Endothelial cell of umbilical vein (primary cell): ENCODE measurements around the gene PXK. TPM values are rescaled to one million over a fixed set of nuclear protein-coding genes. Genes with fewer than 3 reads are reported as not detected.

Experiments
- BruUV-seq: library from RNA; stranded (reverse); fragments of 400-500 nt; replicated peaks from 2 replicates; lab custom pipeline; 2021; lab: Mats Ljungman, UMichigan
- CTCF ChIA-PET: fragments of 300-600, 350-600 bp; sonication (Branson Sonifier 250); formaldehyde crosslinking; loops from one replicate; lab custom pipeline; 2021; ENCODE audit warnings: antibody characterized with exemption, inconsistent platforms; lab: Charles Lee
- POLR2A ChIA-PET: fragments of 300-600, 350-600 bp; sonication (Branson Sonifier 250); formaldehyde crosslinking; loops from one replicate; lab custom pipeline; 2021; ENCODE audit warnings: antibody characterized with exemption, inconsistent platforms; lab: Charles Lee
- DNase-seq: peaks from one replicate; pipeline ENCODE4 v3.0.0-alpha.2; 2011; ENCODE audit warnings: low read depth, low spot score
- FAIRE-seq: peaks from 2 replicates; lab custom pipeline; 2011; peaks lifted over from hg19 to GRCh38; lab: Jason Lieb, UNC
- H2AFZ ChIP-seq: 2 replicates; pipeline ENCODE4 v1.6.0; 2012; ENCODE audit warnings: low read depth, low read length, control low read depth, inconsistent platforms
- H3K27ac ChIP-seq: 2 replicates; pipeline ENCODE4 v1.5.1; 2011; ENCODE audit warnings: low read depth, mild to moderate bottlenecking, control low read depth, low read length, moderate library complexity; ENCODE audit not compliant: insufficient read depth
- H3K27me3 ChIP-seq, 2 experiments: 2 replicates each; pipeline versions ENCODE4 v1.6.0 to v1.6.1; 2011; ENCODE audit warnings: low read length in 2 of 2, mixed read lengths in 1 of 2; ENCODE audit not compliant: control insufficient read depth in 2 of 2, insufficient read depth in 2 of 2
- H3K36me3 ChIP-seq, 2 experiments: 2 replicates in 1 of 2; 3 replicates in 1 of 2; pipeline ENCODE4 v1.5.1; 2011; ENCODE audit warnings: low read length in 2 of 2, mild to moderate bottlenecking in 1 of 2, moderate library complexity in 1 of 2; ENCODE audit not compliant: control insufficient read depth in 2 of 2, insufficient read depth in 2 of 2; ENCODE audit errors: extremely low read depth in 1 of 2
- H3K4me1 ChIP-seq: 3 replicates; pipeline ENCODE4 v1.5.1; 2011; ENCODE audit warnings: mild to moderate bottlenecking, low read length; ENCODE audit not compliant: control insufficient read depth, insufficient read depth; ENCODE audit errors: extremely low read depth
- H3K4me2 ChIP-seq: 2 replicates; pipeline ENCODE4 v1.6.1; 2011; ENCODE audit warnings: low read length, control low read depth, mixed read lengths; ENCODE audit not compliant: insufficient read depth
- H3K4me3 ChIP-seq, 3 experiments: fragments of 200-600 bp in 1 of 3; sonication (generic), shearing (Covaris generic) in 1 of 3; replicated peaks in 1 of 3; 2 replicates each; pipeline ENCODE4 v1.5.1; 2011 to 2016; ENCODE audit warnings: control low read depth in 3 of 3, low read length in 3 of 3, mild to moderate bottlenecking in 2 of 3, inconsistent platforms in 1 of 3, low read depth in 1 of 3, moderate library complexity in 1 of 3; ENCODE audit not compliant: insufficient read depth in 1 of 3
- H3K79me2 ChIP-seq: 2 replicates; pipeline ENCODE4 v1.6.0; 2012; ENCODE audit warnings: low read length, inconsistent platforms; ENCODE audit not compliant: control insufficient read depth, insufficient read depth
- H3K9ac ChIP-seq: replicated peaks from 2 replicates; pipeline ENCODE3; 2011; ENCODE audit warnings: low read length, control low read depth; ENCODE audit not compliant: insufficient read depth; ENCODE audit errors: extremely low read depth
- H3K9me1 ChIP-seq: replicated peaks from 3 replicates; pipeline ENCODE4 v1.6.0; 2011; ENCODE audit warnings: mild to moderate bottlenecking, low read length; ENCODE audit not compliant: control insufficient read depth, insufficient read depth; ENCODE audit errors: extremely low read depth
- H3K9me3 ChIP-seq: replicated peaks from 2 replicates; pipeline ENCODE4 v1.5.1; 2012; ENCODE audit warnings: low read length, inconsistent platforms; ENCODE audit not compliant: control insufficient read depth, insufficient read depth
- H4K20me1 ChIP-seq: replicated peaks from 2 replicates; pipeline ENCODE3; 2011; ENCODE audit warnings: mild to moderate bottlenecking, low read length; ENCODE audit not compliant: control insufficient read depth, insufficient read depth; ENCODE audit errors: extremely low read depth
- CTCF ChIP-seq, 2 donors: IDR thresholded peaks; 1 replicate in 1 of 2; 2 replicates in 1 of 2; pipeline ENCODE4 v1.5.1; 2011; ENCODE audit warnings: low read length in 2 of 2, mild to moderate bottlenecking in 2 of 2, moderate library complexity in 2 of 2, control low read depth in 1 of 2, inconsistent platforms in 1 of 2, low read depth in 1 of 2; ENCODE audit not compliant: insufficient read depth in 1 of 2; ENCODE audit errors: extremely low read depth in 1 of 2
- EZH2 ChIP-seq: IDR thresholded peaks from 2 replicates; pipeline ENCODE4 v1.6.1; 2012; ENCODE audit warnings: borderline replicate concordance, low read depth, mild to moderate bottlenecking, moderate library complexity, low read length, inconsistent platforms; ENCODE audit not compliant: severe bottlenecking
- FOS ChIP-seq: IDR thresholded peaks from 2 replicates; pipeline ENCODE4 v1.6.1; 2011; ENCODE audit warnings: mild to moderate bottlenecking, low read length, moderate library complexity, borderline replicate concordance; ENCODE audit not compliant: insufficient read depth
- GATA2 ChIP-seq: IDR thresholded peaks from 2 replicates; pipeline ENCODE4 v1.7.0; 2011; ENCODE audit warnings: low read depth, mild to moderate bottlenecking, moderate library complexity, mixed read lengths, low read length; ENCODE audit not compliant: insufficient read length, insufficient read depth
- JUN ChIP-seq: IDR thresholded peaks from 2 replicates; pipeline ENCODE4 v1.6.1; 2011; ENCODE audit warnings: borderline replicate concordance, low read depth; ENCODE audit not compliant: insufficient read length, insufficient read depth
- MAX ChIP-seq: IDR thresholded peaks from 2 replicates; pipeline ENCODE4 v1.6.1; 2011; ENCODE audit not compliant: insufficient read depth, insufficient read length
- MYC ChIP-seq: IDR thresholded peaks from one replicate; pipeline ENCODE4 v1.6.1; 2011; ENCODE audit warnings: mild to moderate bottlenecking, low read depth, low read length
- POLR2A ChIP-seq: IDR thresholded peaks from 2 replicates; pipeline ENCODE4 v1.6.1; 2012; ENCODE audit warnings: low read depth, mild to moderate bottlenecking, control low read depth, low read length
- POLR2AphosphoS5 ChIP-seq: IDR thresholded peaks from 2 replicates; pipeline ENCODE4 v1.6.1; 2012; ENCODE audit warnings: low read depth, mild to moderate bottlenecking, control low read depth, low read length, moderate library complexity; ENCODE audit not compliant: insufficient read depth
- dilution Hi-C: fragments of 300-500 bp; cut with MboI; formaldehyde crosslinking; loops from one replicate; pipeline ENCODE4 v1.15.0; 2019; ENCODE audit warnings: low sequenced_read_pairs; ENCODE audit not compliant: extremely low pct_ligation_motif_present
- intact Hi-C: fragments of 100-400 bp; cut with micrococcal nuclease; formaldehyde crosslinking; loops from one replicate; pipeline ENCODE4 v1.10.0; 2022
- polyA plus RNA-seq, 4 experiments: library from polyadenylated mRNA; depleted of rRNA in 3 of 4; stranded (reverse) in 3 of 4; unstranded in 1 of 4; fragments of >200 nt; gene quantifications; 2 replicates each; pipeline versions ENCODE4 v1.2.1 to v1.2.3, GENCODE V29; 2011 to 2012; ENCODE audit warnings: missing spikeins in 1 of 4
- total RNA-seq: library from RNA; stranded (reverse); gene quantifications from 2 replicates; pipeline ENCODE4 v1.2.3, GENCODE V29; 2021

Gene PXK
- total and polyA plus RNA-seq, 2 donors (not counting 3 experiments of a cell fraction or from before 2014, with no cell fraction given), result 11.3 to 14.6 TPM

- Histone ChIP-seq H3K9me1 (no peaks in the 10 kb centered on the region), H3K9me3 (no peaks in the 10 kb centered on the region), H2AFZ (no peak overlapping the region), H3K36me3 (peaks cover 0 to 4% of the 10 kb centered on the region in 2 experiments), H3K27me3 (no peaks in the 10 kb centered on the region), H3K4me3 (no peak overlapping the region), H3K79me2 (no peaks in the 10 kb centered on the region), H3K4me2 (no peak overlapping the region), H3K27ac (no peak overlapping the region), H3K4me1 (no peaks in the 10 kb centered on the region), H3K9ac (no peak overlapping the region), H4K20me1 (no peaks in the 10 kb centered on the region)
- ChIA-PET POLR2A (no interaction called here), CTCF (interaction anchor here (1.5 to 3.8 kb wide), 3 partner anchors 93 to 111 kb away, joined by 3 to 37 read pairs (median 5); partner anchors contain the start of genes HTD2 and RPP14)
- DNase-seq, result no peak
- intact Hi-C loops, result no loop called here
- no peak for FAIRE-seq
- no peak for TF ChIP-seq JUN
- no peak for TF ChIP-seq FOS
- TF ChIP-seq CTCF (IDR thresholded peaks at IDR 0.05; ENCODE audit: extremely low read depth in 1 of 2, insufficient read depth in 1 of 2, low read depth in 1 of 2, low read length in 2 of 2), result no peak
- TF ChIP-seq POLR2A, result no peak
- TF ChIP-seq MYC, result no peak
- TF ChIP-seq EZH2, result no peak
- TF ChIP-seq GATA2, result no peak
- TF ChIP-seq MAX, result no peak
- no peak for TF ChIP-seq POLR2AphosphoS5
- dilution Hi-C loops, result no loop called here
- no TSS peak for BruUV-seq
These were observed 85.5 kb downstream of the PXK start for GRCh38 chr3:58418227-58418626.
